ENCODE data around the gene FZD8.

Gene FZD8

GRCh38 chr10:35640951-35641675 lies 983 bp downstream of the FZD8 start:
- DNase-seq: peak; percentile 46 to 73

- DNase-seq: peak in 1 of 2 experiments; percentile 46
Measured at GRCh38 chr10:35640474-35640873, 1.6 kb downstream of the FZD8 start.

GRCh38 chr10:35639728-35640401 lies 2.2 kb downstream of the FZD8 start:
- no peak for DNase-seq

- DNase-seq: no peak
Measured at GRCh38 chr10:35639021-35639727, 2.9 kb downstream of the FZD8 start.

GRCh38 chr10:35638101-35638500 lies 4.0 kb downstream of the FZD8 start:
- DNase-seq: no peak

GRCh38 chr10:35637462-35637861 lies 4.6 kb downstream of the FZD8 start:
- DNase-seq: no peak

GRCh38 chr10:35636956-35637355 lies 5.1 kb downstream of the FZD8 start:
- DNase-seq: no peak

GRCh38 chr10:35635576-35635975 lies 6.5 kb downstream of the FZD8 start:
- peak; percentile 55 to 69 for DNase-seq

- DNase-seq: no peak
Measured at GRCh38 chr10:35633006-35633980, 8.8 kb downstream of the FZD8 start.

- DNase-seq: no peak
Measured at GRCh38 chr10:35632027-35632426, 10.1 kb downstream of the FZD8 start.

- DNase-seq: no peak
Measured at GRCh38 chr10:35631404-35631803, 10.7 kb downstream of the FZD8 start.

GRCh38 chr10:35626971-35627507 lies 15.1 kb downstream of the FZD8 start:
- DNase-seq: no peak

- DNase-seq: no peak
Measured at GRCh38 chr10:35614312-35614711, 27.8 kb downstream of the FZD8 start.

GRCh38 chr10:35613597-35614226 lies 28.4 kb downstream of the FZD8 start:
- DNase-seq: no peak

GRCh38 chr10:35613107-35613440 lies 29.0 kb downstream of the FZD8 start:
- DNase-seq: no peak

GRCh38 chr10:35612385-35613106 lies 29.6 kb downstream of the FZD8 start:
- DNase-seq: no peak

- no peak for DNase-seq
Measured at GRCh38 chr10:35611750-35612149, 30.3 kb downstream of the FZD8 start.

- no peak for DNase-seq
Measured at GRCh38 chr10:35608328-35608672, 33.8 kb downstream of the FZD8 start.

GRCh38 chr10:35607475-35608327 lies 34.4 kb downstream of the FZD8 start:
- no peak for DNase-seq

GRCh38 chr10:35606430-35606829 lies 35.7 kb downstream of the FZD8 start:
- no peak for DNase-seq
